Prostate gland (tissue), 2 donors: ENCODE data around the gene KCNQ5. TPM values are rescaled to one million over a fixed set of nuclear protein-coding genes. Genes with fewer than 3 reads are reported as not detected.

ENCODE experiments used
- DNase-seq: peaks from one replicate; pipeline ENCODE4 v3.0.0-alpha.2; 2019; ENCODE audit warnings: low spot score
- H3K27ac ChIP-seq, 2 donors: fragments of 200-600 bp; sonication (generic); 2 replicates each; pipeline ENCODE4 v1.5.1; 2017 to 2019
- H3K27me3 ChIP-seq: fragments of 200-600 bp; sonication (generic); replicated peaks from 2 replicates; pipeline ENCODE4 v1.5.1; 2019; ENCODE audit not compliant: insufficient read depth
- H3K36me3 ChIP-seq, 2 donors: fragments of 200-600 bp; sonication (generic); 1 replicate in 1 of 2; 2 replicates in 1 of 2; pipeline versions ENCODE4 v1.5.1 to v1.8.1; 2017 to 2019
- H3K4me1 ChIP-seq: fragments of 200-600 bp; sonication (generic); replicated peaks from 2 replicates; pipeline ENCODE4 v1.5.1; 2019
- H3K4me3 ChIP-seq, 2 donors: fragments of 200-600 bp; sonication (generic); 2 replicates each; pipeline ENCODE4 v1.5.1; 2017 to 2019
- H3K9me3 ChIP-seq: fragments of 200-600 bp; sonication (generic); 2 replicates; pipeline ENCODE4 v1.5.1; 2017
- CTCF ChIP-seq, 4 experiments: fragments of 200-600 bp in 2 of 4; fragments of 450-650 bp in 2 of 4; sonication (generic) in 2 of 4; IDR thresholded peaks; 1 replicate in 3 of 4; 2 replicates in 1 of 4; pipeline ENCODE4 v1.5.1; 2016 to 2019; ENCODE audit warnings: antibody characterized with exemption in 4 of 4, mild to moderate bottlenecking in 2 of 4, moderate library complexity in 2 of 4
- POLR2A ChIP-seq: fragments of 450-650 bp; IDR thresholded peaks from one replicate; pipeline ENCODE4 v1.6.1; 2016; ENCODE audit warnings: antibody characterized with exemption, mild to moderate bottlenecking
- POLR2AphosphoS5 ChIP-seq: sonication (generic); formaldehyde crosslinking; IDR thresholded peaks from one replicate; pipeline ENCODE4 v1.6.1; 2017; ENCODE audit warnings: antibody characterized with exemption
- WGBS: methylation state at CpG from one replicate; pipeline ENCODE4 v1.1.5; 2018; 5-methylcytosine and 5-hydroxymethylcytosine counted together
- intact Hi-C: fragments of 100-400 bp; cut with DNase I; formaldehyde crosslinking; loops from one replicate; pipeline ENCODE4 v1.14.2; 2022
- total RNA-seq, 2 donors: library from RNA; depleted of rRNA; stranded (reverse); fragments of >200 nt; gene quantifications; one replicate each; pipeline ENCODE4 v1.1.0, GENCODE V29; 2016

The KCNQ5 gene
- total RNA-seq, 2 donors from 2014 or later = 3.6 to 4.1 TPM

DNA sequence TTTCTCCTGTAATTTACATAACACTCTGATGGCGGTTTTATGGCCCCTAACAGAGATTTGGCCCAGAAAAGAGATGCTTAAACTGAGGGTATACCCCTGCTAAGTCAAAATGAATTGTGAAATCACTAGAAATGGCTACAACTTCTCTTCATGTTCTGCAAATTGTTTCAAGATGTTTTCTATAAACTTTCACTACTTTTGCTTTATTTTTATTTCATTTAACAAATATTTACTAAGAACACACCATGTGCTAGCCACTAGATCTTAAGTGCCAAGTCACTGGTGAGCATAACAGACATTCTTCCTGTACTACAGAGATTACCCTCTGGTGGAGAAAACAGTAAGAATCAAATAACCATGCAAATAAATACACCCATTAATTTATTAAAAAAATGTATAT, 87.6 kb downstream of the KCNQ5 start:
- Histone ChIP-seq H3K4me3 (no peak overlapping the region), H3K36me3 (no peaks in the 10 kb centered on the region), H3K4me1 (no peaks in the 10 kb centered on the region), H3K27me3 (no peaks in the 10 kb centered on the region), H3K27ac (no peak overlapping the region), H3K9me3 (no peaks in the 10 kb centered on the region)
- 88% methylated on average over 1 of the region's 1 CpG for WGBS
- intact Hi-C loops = no loop called here
- no peak for DNase-seq
- no peak for TF ChIP-seq CTCF (IDR thresholded peaks at IDR 0.05)
- no peak for TF ChIP-seq POLR2AphosphoS5
- no peak for TF ChIP-seq POLR2A

- DNase-seq = no peak
- Histone ChIP-seq H3K4me1 (no peaks in the 10 kb centered on the region), H3K4me3 (no peak overlapping the region), H3K27me3 (no peaks in the 10 kb centered on the region), H3K9me3 (no peaks in the 10 kb centered on the region), H3K36me3 (no peaks in the 10 kb centered on the region), H3K27ac (no peak overlapping the region)
- TF ChIP-seq POLR2AphosphoS5 (no peak), CTCF (IDR thresholded peaks at IDR 0.05) (no peak), POLR2A (no peak)
- intact Hi-C loops = no loop called here
- WGBS = 98% methylated on average over 1 of the region's 1 CpG
Observed at GRCh38 chr6:72711731-72712130, 89.9 kb downstream of the KCNQ5 start.

- Histone ChIP-seq H3K4me1 (no peaks in the 10 kb centered on the region), H3K36me3 (no peaks in the 10 kb centered on the region), H3K27ac (no peak overlapping the region), H3K9me3 (no peaks in the 10 kb centered on the region), H3K27me3 (no peaks in the 10 kb centered on the region), H3K4me3 (no peak overlapping the region)
- intact Hi-C loops = no loop called here
- 55% methylated on average over 6 of the region's 6 CpGs for WGBS
- TF ChIP-seq CTCF (IDR thresholded peaks at IDR 0.05) (no peak), POLR2AphosphoS5 (no peak), POLR2A (no peak)
- no peak for DNase-seq
Observed at GRCh38 chr6:72712910-72713309, 91.0 kb downstream of the KCNQ5 start.

- H3K27ac ChIP-seq = no peak overlapping the region
- TF ChIP-seq CTCF (IDR thresholded peaks at IDR 0.05) (no peak), POLR2AphosphoS5 (peak; percentile 25), POLR2A (no peak)
- no peaks in the 10 kb centered on the region for H3K27me3 ChIP-seq
- H3K9me3 ChIP-seq = no peaks in the 10 kb centered on the region
- peak; percentile 34 for DNase-seq
- H3K36me3 ChIP-seq = no peaks in the 10 kb centered on the region
- no peak overlapping the region for H3K4me3 ChIP-seq
- no peaks in the 10 kb centered on the region for H3K4me1 ChIP-seq
- intact Hi-C loops = no loop called here
- WGBS = 32% methylated on average over 5 of the region's 5 CpGs
Observed at GRCh38 chr6:72715119-72715518, 93.3 kb downstream of the KCNQ5 start.

- H3K9me3 ChIP-seq = no peaks in the 10 kb centered on the region
- no peaks in the 10 kb centered on the region for H3K36me3 ChIP-seq
- no peak for DNase-seq
- no peak overlapping the region for H3K4me3 ChIP-seq
- intact Hi-C loops = no loop called here
- no peaks in the 10 kb centered on the region for H3K27me3 ChIP-seq
- no peak overlapping the region for H3K27ac ChIP-seq
- no peak for TF ChIP-seq POLR2A
- TF ChIP-seq POLR2AphosphoS5 = no peak
- TF ChIP-seq CTCF (IDR thresholded peaks at IDR 0.05) = no peak
- no peaks in the 10 kb centered on the region for H3K4me1 ChIP-seq
Observed at GRCh38 chr6:72716916-72717315, 95.1 kb downstream of the KCNQ5 start.
